HS-27A (cell line): Measurements from ENCODE around the gene MERTK.
"Not testable (repeated sequence)": the region's sequence is repeated elsewhere in the genome, so short reads cannot be mapped to it uniquely, and the experiment has no call there.

ENCODE experiments used
- DNase-seq: peaks from one replicate; pipeline ENCODE4 v3.0.0-alpha.2; 2012; ENCODE audit warnings: low read depth, missing footprints

Gene MERTK

GRCh38 chr2:111910609-111911277, 12.3 kb downstream of the MERTK start:
- no peak for DNase-seq

- DNase-seq: not testable (repeated sequence)
Observed at GRCh38 chr2:111911295-111911977, 13.0 kb downstream of the MERTK start.

GRCh38 chr2:111912547-111912946, 14.1 kb downstream of the MERTK start:
- DNase-seq: no peak

- DNase-seq: no peak
Observed at GRCh38 chr2:111917106-111917505, 18.7 kb downstream of the MERTK start.

- peak; percentile 23 for DNase-seq
Observed at GRCh38 chr2:111918383-111918806, 20.0 kb downstream of the MERTK start.

GRCh38 chr2:111919365-111919764, 21.0 kb downstream of the MERTK start:
- no peak for DNase-seq

- DNase-seq: no peak
Observed at GRCh38 chr2:111919794-111920608, 21.6 kb downstream of the MERTK start.

GRCh38 chr2:111923276-111923804, 24.9 kb downstream of the MERTK start:
- no peak for DNase-seq

GRCh38 chr2:111924617-111925107, 26.3 kb downstream of the MERTK start:
- DNase-seq: no peak

GRCh38 chr2:111927723-111928122, 29.3 kb downstream of the MERTK start:
- no peak for DNase-seq

GRCh38 chr2:111930409-111930808, 32.0 kb downstream of the MERTK start:
- no peak for DNase-seq

- no peak for DNase-seq
Observed at GRCh38 chr2:111930875-111931274, 32.5 kb downstream of the MERTK start.

- DNase-seq: no peak
Observed at GRCh38 chr2:111932841-111933291, 34.5 kb downstream of the MERTK start.

GRCh38 chr2:111933900-111934299, 35.5 kb downstream of the MERTK start:
- DNase-seq: not testable (repeated sequence)

- no peak for DNase-seq
Observed at GRCh38 chr2:111936881-111937280, 38.5 kb downstream of the MERTK start.

GRCh38 chr2:111938392-111938791, 40.0 kb downstream of the MERTK start:
- DNase-seq: no peak

- no peak for DNase-seq
Observed at GRCh38 chr2:111940333-111941196, 42.2 kb downstream of the MERTK start.

GRCh38 chr2:111941531-111941930, 43.1 kb downstream of the MERTK start:
- DNase-seq: no peak

- no peak for DNase-seq
Observed at GRCh38 chr2:111944531-111945210, 46.3 kb downstream of the MERTK start.

GRCh38 chr2:111945444-111946293, 47.3 kb downstream of the MERTK start:
- DNase-seq: no peak
